GM23248 (cell line): Measurements from ENCODE around the gene C20orf141. TPM values are rescaled to one million over a fixed set of nuclear protein-coding genes. Genes with fewer than 3 reads are reported as not detected.
A peak's percentile ranks its signal among the peaks of the same experiment; 100 is the strongest.

ENCODE experiments used
- DNase-seq: peaks from one replicate; pipeline ENCODE4 v3.0.0-alpha.2; 2015
- H2AFZ ChIP-seq: fragments of 200-600 bp; sonication (generic); 2 replicates; pipeline ENCODE4 v1.6.1; 2016; ENCODE audit warnings: antibody characterized with exemption
- H3F3A ChIP-seq: fragments of 200-600 bp; sonication (generic); 2 replicates; pipeline ENCODE4 v1.6.1; 2016; ENCODE audit warnings: mild to moderate bottlenecking, antibody characterized with exemption, mixed run types; ENCODE audit not compliant: insufficient read depth
- H3K27ac ChIP-seq: fragments of 200-600 bp; sonication (generic); 2 replicates; pipeline ENCODE4 v1.5.1; 2016; ENCODE audit warnings: mild to moderate bottlenecking
- H3K27me3 ChIP-seq: fragments of 200-600 bp; sonication (generic); replicated peaks from 2 replicates; pipeline ENCODE4 v1.6.1; 2016; ENCODE audit warnings: mild to moderate bottlenecking; ENCODE audit not compliant: insufficient read depth
- H3K36me3 ChIP-seq: fragments of 200-600 bp; sonication (generic); 2 replicates; pipeline ENCODE4 v1.6.1; 2016; ENCODE audit warnings: low read depth, mild to moderate bottlenecking
- H3K4me1 ChIP-seq: fragments of 200-600 bp; sonication (generic); 2 replicates; pipeline ENCODE4 v1.6.1; 2016; ENCODE audit warnings: mild to moderate bottlenecking; ENCODE audit not compliant: insufficient read depth
- H3K4me2 ChIP-seq: fragments of 200-600 bp; sonication (generic); one replicate; pipeline ENCODE4 v1.6.1; 2016; ENCODE audit warnings: mild to moderate bottlenecking; ENCODE audit not compliant: unreplicated experiment
- H3K4me3 ChIP-seq: fragments of 200-600 bp; sonication (generic); 2 replicates; pipeline ENCODE4 v1.5.1; 2016; ENCODE audit warnings: mild to moderate bottlenecking
- H3K79me2 ChIP-seq: fragments of 200-600 bp; sonication (generic); 2 replicates; pipeline ENCODE4 v1.6.1; 2016; ENCODE audit warnings: mild to moderate bottlenecking; ENCODE audit not compliant: insufficient read depth
- H3K9ac ChIP-seq: fragments of 200-600 bp; sonication (generic); 2 replicates; pipeline ENCODE4 v1.6.1; 2016; ENCODE audit warnings: mild to moderate bottlenecking
- H3K9me2 ChIP-seq: fragments of 200-600 bp; sonication (generic); 2 replicates; pipeline ENCODE4 v1.6.1; 2016; ENCODE audit warnings: mixed run types, mild to moderate bottlenecking, moderate library complexity; ENCODE audit not compliant: insufficient read depth
- H3K9me3 ChIP-seq: fragments of 200-600 bp; sonication (generic); one replicate; pipeline ENCODE4 v1.6.1; 2017; ENCODE audit warnings: low read depth
- H4K20me1 ChIP-seq: fragments of 200-600 bp; sonication (generic); 2 replicates; pipeline ENCODE4 v1.6.0; 2016; ENCODE audit not compliant: insufficient read depth
- EZH2 ChIP-seq: fragments of 200-600 bp; sonication (generic); IDR thresholded peaks from 2 replicates; pipeline ENCODE4 v1.6.1; 2018; ENCODE audit warnings: antibody characterized with exemption, mild to moderate bottlenecking; ENCODE audit not compliant: insufficient read depth, poor library complexity, severe bottlenecking
- EZH2phosphoT487 ChIP-seq: fragments of 200-600 bp; sonication (generic); IDR thresholded peaks from 2 replicates; pipeline ENCODE4 v1.6.1; 2018; ENCODE audit warnings: antibody characterized with exemption, moderate library complexity, mild to moderate bottlenecking, low read depth; ENCODE audit not compliant: insufficient read depth
- WGBS, 2 experiments: methylation state at CpG; one replicate each; pipeline ENCODE4 v1.1.6; 2015 to 2017; ENCODE audit warnings: low lambda C conversion rate in 2 of 2, low coverage in 1 of 2; ENCODE audit errors: missing lambda C conversion rate in 2 of 2; 5-methylcytosine and 5-hydroxymethylcytosine counted together
- in situ Hi-C: fragments of 300-500 bp; cut with MboI; formaldehyde crosslinking; loops from 2 replicates; pipeline ENCODE4 v1.15.0; 2020
- polyA plus RNA-seq: library from polyadenylated mRNA; unstranded; fragments of >200 nt; fragmentation: Nextera tagmentation; extraction: Ambion mirVana; gene quantifications from 2 replicates; pipeline ENCODE4 v1.2.1, GENCODE V29; 2016
- total RNA-seq: library from RNA; depleted of rRNA; stranded (reverse); fragments of >200 nt; shearing (Covaris generic); gene quantifications from 2 replicates; pipeline ENCODE4 v1.2.3, GENCODE V29; 2014

The C20orf141 gene
- total and polyA plus RNA-seq, 2 experiments from 2014 or later, result not detected

GRCh38 chr20:2817891-2818595, 3.3 kb downstream of the C20orf141 start:
- no peaks in the 10 kb centered on the region for H3K79me2 ChIP-seq
- no peak overlapping the region for H3K27ac ChIP-seq
- H3K4me3 ChIP-seq, result no peak overlapping the region
- in situ Hi-C loops, result no loop called here
- H3K9me3 ChIP-seq, result no peaks in the 10 kb centered on the region
- no peak overlapping the region for H3K9ac ChIP-seq
- 0 out of 2 replicates have a peak, but pooled peaks cover 7% of the 10 kb centered on the region for H3F3A ChIP-seq
- no peaks in the 10 kb centered on the region for H4K20me1 ChIP-seq
- no peaks in the 10 kb centered on the region for H3K9me2 ChIP-seq
- 74 to 76% methylated on average over 7 of the region's 7 CpGs for WGBS, 2 experiments
- peaks cover 13% of the 10 kb centered on the region for H3K4me1 ChIP-seq
- TF ChIP-seq EZH2, result no peak
- TF ChIP-seq EZH2phosphoT487, result no peak
- H3K36me3 ChIP-seq, result no peaks in the 10 kb centered on the region
- no peak overlapping the region for H3K4me2 ChIP-seq
- peaks cover 18% of the 10 kb centered on the region for H3K27me3 ChIP-seq
- DNase-seq, result no peak
- no peak overlapping the region for H2AFZ ChIP-seq

GRCh38 chr20:2820084-2820895, 5.5 kb downstream of the C20orf141 start:
- Histone ChIP-seq H3K27ac (no peak overlapping the region), H3K9me2 (no peaks in the 10 kb centered on the region), H3K4me1 (peaks cover 1% of the 10 kb centered on the region), H3K79me2 (no peaks in the 10 kb centered on the region), H3F3A (0 out of 2 replicates have a peak, but pooled peaks cover 7% of the 10 kb centered on the region), H2AFZ (no peak overlapping the region), H3K9me3 (no peaks in the 10 kb centered on the region), H3K4me3 (no peak overlapping the region), H3K4me2 (no peak overlapping the region), H4K20me1 (no peaks in the 10 kb centered on the region), H3K9ac (no peak overlapping the region), H3K27me3 (peaks cover 18% of the 10 kb centered on the region), H3K36me3 (no peaks in the 10 kb centered on the region)
- DNase-seq, result no peak
- in situ Hi-C loops, result no loop called here
- 39 to 53% methylated on average over 25 to 32 of the region's 32 CpGs for WGBS, 2 experiments
- TF ChIP-seq EZH2, result no peak
- no peak for TF ChIP-seq EZH2phosphoT487

- H3K27ac ChIP-seq, result no peak overlapping the region
- in situ Hi-C loops, result no loop called here
- WGBS, 2 experiments, result 7 to 15% methylated on average over 34 to 64 of the region's 68 CpGs
These were observed 6.4 kb downstream of the C20orf141 start for GRCh38 chr20:2820896-2821869.

GRCh38 chr20:2822073-2822472, 7.3 kb downstream of the C20orf141 start:
- Histone ChIP-seq H3K36me3 (no peaks in the 10 kb centered on the region), H3F3A (0 out of 2 replicates have a peak, but pooled peaks cover 7% of the 10 kb centered on the region), H3K27me3 (peaks cover 18% of the 10 kb centered on the region), H3K4me1 (no peaks in the 10 kb centered on the region), H3K27ac (no peak overlapping the region), H4K20me1 (no peaks in the 10 kb centered on the region), H3K79me2 (no peaks in the 10 kb centered on the region), H3K9ac (no peak overlapping the region), H3K9me2 (no peaks in the 10 kb centered on the region), H3K9me3 (no peaks in the 10 kb centered on the region), H3K4me2 (peak overlapping the region; percentile 34), H2AFZ (no peak overlapping the region), H3K4me3 (no peak overlapping the region)
- peak; percentile 30 for DNase-seq
- TF ChIP-seq EZH2phosphoT487 (no peak), EZH2 (no peak)
- in situ Hi-C loops, result no loop called here
- 0 to 4% methylated on average over 3 to 5 of the region's 5 CpGs for WGBS, 2 experiments

More at GRCh38 chr20:2820896-2821869, 6.4 kb downstream of the C20orf141 start:
- H3K4me2 ChIP-seq, result no peak overlapping the region
- no peaks in the 10 kb centered on the region for H3K9me3 ChIP-seq
- peaks cover 18% of the 10 kb centered on the region for H3K27me3 ChIP-seq
- H3K9ac ChIP-seq, result no peak overlapping the region
- H3K79me2 ChIP-seq, result no peaks in the 10 kb centered on the region
- peak; percentile 79 for TF ChIP-seq EZH2
- no peak for TF ChIP-seq EZH2phosphoT487
- H3F3A ChIP-seq, result 0 out of 2 replicates have a peak, but pooled peaks cover 7% of the 10 kb centered on the region
- no peaks in the 10 kb centered on the region for H4K20me1 ChIP-seq
- no peaks in the 10 kb centered on the region for H3K36me3 ChIP-seq
- no peaks in the 10 kb centered on the region for H3K9me2 ChIP-seq
- DNase-seq, result no peak
- no peak overlapping the region for H3K4me3 ChIP-seq
- no peaks in the 10 kb centered on the region for H3K4me1 ChIP-seq
- H2AFZ ChIP-seq, result no peak overlapping the region
